ENCODE measurements around the gene UXS1. TPM values are rescaled to one million over a fixed set of nuclear protein-coding genes. Genes with fewer than 3 reads are reported as not detected.

UXS1 gene
- total RNA-seq, 4 donors from 2014 or later: 37.0 to 86.6 (median 62.5) TPM

GRCh38 chr2:106201661-106202060, 7.6 kb upstream of the UXS1 start:
- in situ Hi-C loops (cut with MboI; ENCODE audit: low pct_ligation_motif_present in 1 of 4, low pct_unique_long_range_greater_than_20kb in 1 of 4, low sequenced_read_pairs in 3 of 4) (no loop called here), intact Hi-C loops (cut with DNase I; ENCODE audit: low total_unique reads) (no loop called here)
- no peak for DNase-seq
- WGBS, 2 donors (ENCODE audit: low coverage in 1 of 2): 63 to 79% methylated on average over 1 to 2 of the region's 2 CpGs
- no peaks in the 10 kb centered on the region for H3K9me3 ChIP-seq
- no peaks in the 10 kb centered on the region for H3K36me3 ChIP-seq
- no peaks in the 10 kb centered on the region for H3K4me1 ChIP-seq
- H3K27ac ChIP-seq: no peak overlapping the region
- H3K27me3 ChIP-seq: no peaks in the 10 kb centered on the region
- TF ChIP-seq EP300 (IDR thresholded peaks at IDR 0.05; ENCODE audit: low read depth) (no peak), CTCF (IDR thresholded peaks at IDR 0.05) (no peak), POLR2AphosphoS5 (IDR thresholded peaks at IDR 0.05) (no peak), POLR2A (IDR thresholded peaks at IDR 0.05) (no peak)
- H3K4me3 ChIP-seq: no peak overlapping the region

GRCh38 chr2:106197878-106198277, 3.8 kb upstream of the UXS1 start:
- WGBS, 2 donors (ENCODE audit: low coverage in 1 of 2): 45 to 57% methylated on average over 3 of the region's 3 CpGs
- Histone ChIP-seq H3K4me1 (peaks cover 0 to 10% (median 7%) of the 10 kb centered on the region in 4 donors), H3K4me3 (no peak overlapping the region), H3K36me3 (no peaks in the 10 kb centered on the region), H3K27me3 (no peaks in the 10 kb centered on the region), H3K27ac (no peak overlapping the region), H3K9me3 (no peaks in the 10 kb centered on the region)
- no peak for DNase-seq
- in situ Hi-C loops (cut with MboI; ENCODE audit: low pct_ligation_motif_present in 1 of 4, low pct_unique_long_range_greater_than_20kb in 1 of 4, low sequenced_read_pairs in 3 of 4) (no loop called here), intact Hi-C loops (cut with DNase I; ENCODE audit: low total_unique reads) (no loop called here)
- peak in 2 of 3 donors; percentile 33 to 56 for TF ChIP-seq POLR2AphosphoS5 (IDR thresholded peaks at IDR 0.05)
- no peak for TF ChIP-seq EP300 (IDR thresholded peaks at IDR 0.05; ENCODE audit: low read depth)
- no peak for TF ChIP-seq CTCF (IDR thresholded peaks at IDR 0.05)
- TF ChIP-seq POLR2A (IDR thresholded peaks at IDR 0.05): no peak

- intact Hi-C loops (cut with DNase I; ENCODE audit: low total_unique reads) (no loop called here), in situ Hi-C loops (cut with MboI; ENCODE audit: low pct_ligation_motif_present in 1 of 4, low pct_unique_long_range_greater_than_20kb in 1 of 4, low sequenced_read_pairs in 3 of 4) (no loop called here)
- TF ChIP-seq CTCF (IDR thresholded peaks at IDR 0.05) (no peak), POLR2A (IDR thresholded peaks at IDR 0.05) (no peak), EP300 (IDR thresholded peaks at IDR 0.05; ENCODE audit: low read depth) (no peak)
- Histone ChIP-seq H3K9me3 (no peaks in the 10 kb centered on the region), H3K4me3 (no peak overlapping the region), H3K4me1 (peaks cover 3 to 21% (median 12%) of the 10 kb centered on the region in 4 donors), H3K36me3 (no peaks in the 10 kb centered on the region), H3K27ac (no peak overlapping the region), H3K27me3 (no peaks in the 10 kb centered on the region)
- no peak for DNase-seq
- 78 to 100% methylated on average over 1 to 6 of the region's 6 CpGs for WGBS, 2 donors (ENCODE audit: low coverage in 1 of 2)
These were observed 1.9 kb upstream of the UXS1 start for GRCh38 chr2:106195981-106196380.

GRCh38 chr2:106195456-106195855, 1.4 kb upstream of the UXS1 start:
- WGBS, 2 donors (ENCODE audit: low coverage in 1 of 2): 80 to 89% methylated on average over 2 to 6 of the region's 6 CpGs
- in situ Hi-C loops (cut with MboI; ENCODE audit: low pct_ligation_motif_present in 1 of 4, low pct_unique_long_range_greater_than_20kb in 1 of 4, low sequenced_read_pairs in 3 of 4) (no loop called here), intact Hi-C loops (cut with DNase I; ENCODE audit: low total_unique reads) (no loop called here)
- Histone ChIP-seq H3K4me3 (no peak overlapping the region), H3K4me1 (peaks cover 3 to 21% (median 12%) of the 10 kb centered on the region in 4 donors), H3K9me3 (no peaks in the 10 kb centered on the region), H3K27me3 (no peaks in the 10 kb centered on the region), H3K36me3 (no peaks in the 10 kb centered on the region), H3K27ac (no peak overlapping the region)
- TF ChIP-seq CTCF (IDR thresholded peaks at IDR 0.05) (no peak), EP300 (IDR thresholded peaks at IDR 0.05; ENCODE audit: low read depth) (no peak)
- no peak for DNase-seq

All from transverse colon (tissue), 4 donors.